ENCODE data around the gene CIB4. TPM values are rescaled to one million over a fixed set of nuclear protein-coding genes. Genes with fewer than 3 reads are reported as not detected.

The CIB4 gene
- polyA plus RNA-seq, 1 donor: 0.48 TPM

DNA sequence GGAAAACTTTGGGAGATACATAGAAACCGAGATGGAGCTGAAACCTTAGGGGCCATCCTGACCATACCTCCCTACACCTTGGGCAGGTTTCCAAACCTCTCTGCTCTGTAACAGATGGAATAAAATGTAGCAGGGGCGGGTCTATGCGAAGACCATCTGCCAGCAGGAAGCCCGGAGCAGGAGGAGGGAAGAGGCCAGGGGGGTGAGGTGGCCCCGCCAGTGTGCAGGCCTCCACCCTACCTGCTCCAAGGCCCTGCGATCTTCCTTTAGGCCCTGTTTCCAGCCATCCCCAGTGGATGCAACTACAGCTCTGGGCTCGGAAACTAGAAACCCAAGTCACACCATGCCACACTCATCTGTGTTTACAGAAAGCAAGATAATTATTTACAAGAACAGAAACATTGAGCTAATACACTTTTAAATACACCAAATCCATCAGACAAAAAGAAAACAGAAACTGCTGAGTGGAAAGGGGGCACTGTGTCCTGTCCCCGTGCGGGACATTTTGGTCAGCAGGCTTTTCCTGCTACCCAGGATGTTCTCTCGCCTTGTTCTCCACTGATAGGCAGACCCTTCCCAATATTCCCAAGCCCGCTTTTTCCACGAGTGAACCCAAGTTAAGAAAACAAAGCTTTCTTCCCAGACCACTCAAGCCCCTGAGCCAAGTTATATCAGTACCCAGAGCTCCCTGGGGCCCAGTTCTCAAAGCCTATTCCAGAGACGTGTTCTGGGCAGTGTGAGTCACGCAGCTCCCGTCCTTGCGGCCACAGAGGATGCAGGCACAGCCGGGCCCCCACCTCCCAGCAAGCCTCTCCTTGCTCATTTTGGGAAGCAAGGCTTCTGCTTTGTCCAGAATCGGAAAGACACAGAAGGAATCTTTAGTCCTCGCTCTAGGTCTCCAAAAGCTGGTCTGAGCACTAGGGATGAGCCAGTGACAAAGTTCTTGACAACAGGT lies 17.3 kb downstream of the CIB4 start:
- no peak for DNase-seq

DNA sequence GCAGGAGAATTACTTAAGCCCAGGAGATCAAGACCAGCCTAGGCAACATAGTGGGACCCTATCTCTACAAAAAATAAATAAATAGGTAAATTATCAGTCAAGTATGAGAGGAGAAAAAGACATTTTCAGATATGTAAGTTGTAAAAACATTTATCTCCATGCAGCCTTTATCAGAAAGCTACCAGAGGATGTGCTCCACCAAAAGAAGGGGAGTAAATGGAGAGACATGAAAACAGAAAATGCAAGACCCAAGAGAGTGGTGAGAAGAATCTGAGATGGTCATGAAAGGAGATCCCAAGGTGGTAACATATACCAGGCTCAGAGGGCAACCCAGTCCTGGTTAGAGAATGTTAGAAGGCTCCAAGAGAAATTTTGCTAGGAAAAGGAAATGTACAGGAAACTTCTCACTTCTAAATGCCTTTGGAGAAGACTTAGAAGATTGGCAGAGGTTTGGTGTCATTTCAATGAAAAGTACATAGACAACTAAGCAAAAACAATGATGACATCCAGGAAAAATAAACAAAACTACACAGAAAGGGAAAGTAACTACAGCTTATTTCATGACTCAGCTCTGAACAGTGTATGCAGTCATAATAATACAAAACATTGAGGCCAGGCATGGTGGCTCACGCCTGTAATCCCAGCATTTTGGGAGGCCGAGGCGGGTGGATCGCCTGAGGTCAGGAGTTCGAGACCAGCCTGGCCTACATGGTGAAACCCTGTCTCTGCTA lies 19.5 kb downstream of the CIB4 start:
- DNase-seq: no peak

DNA sequence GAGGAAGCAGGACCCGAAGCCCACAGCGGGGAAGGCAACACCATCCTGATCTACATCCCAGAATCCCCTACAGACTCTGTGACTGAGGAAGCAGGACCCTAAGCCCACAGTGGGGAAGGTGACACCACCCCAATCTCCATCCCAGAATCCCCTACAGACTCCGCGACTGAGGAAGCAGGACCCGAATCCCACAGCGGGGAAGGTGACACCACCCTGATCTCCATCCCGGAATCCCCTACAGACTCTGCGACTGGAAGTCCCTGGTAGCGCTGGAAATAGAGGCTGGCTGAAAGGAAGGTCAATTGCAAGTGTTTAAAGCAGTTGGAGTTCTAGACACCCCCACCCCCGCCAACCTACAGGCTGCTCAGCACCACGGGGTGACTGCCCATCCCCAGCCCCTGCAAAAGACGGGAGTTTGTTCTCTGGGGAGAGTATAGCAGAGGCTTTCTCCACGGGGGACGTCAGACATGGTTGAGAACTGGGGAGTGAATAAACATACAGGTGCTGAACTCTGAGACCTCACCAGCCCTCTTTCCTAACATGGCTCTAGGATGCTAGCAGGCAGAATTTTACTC lies 21.0 kb downstream of the CIB4 start:
- no peak for DNase-seq

DNA sequence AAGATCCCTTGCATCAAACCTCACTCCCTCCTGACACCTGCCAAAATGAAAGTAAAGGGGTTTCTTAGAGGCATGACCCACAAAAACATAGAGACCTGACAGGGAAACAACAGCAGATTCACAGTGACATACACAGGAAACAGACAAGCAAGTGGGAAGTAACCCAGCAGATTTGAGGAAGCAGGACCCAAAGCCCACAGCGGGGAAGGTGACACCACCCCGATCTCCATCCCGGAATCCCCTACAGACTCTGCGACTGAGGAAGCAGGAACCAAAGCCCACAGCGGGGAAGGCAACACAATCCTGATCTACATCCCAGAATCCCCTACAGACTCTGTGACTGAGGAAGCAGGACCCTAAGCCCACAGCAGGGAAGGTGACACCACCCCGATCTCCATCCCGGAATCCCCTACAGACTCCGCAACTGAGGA lies 21.6 kb downstream of the CIB4 start:
- no peak for DNase-seq

DNA sequence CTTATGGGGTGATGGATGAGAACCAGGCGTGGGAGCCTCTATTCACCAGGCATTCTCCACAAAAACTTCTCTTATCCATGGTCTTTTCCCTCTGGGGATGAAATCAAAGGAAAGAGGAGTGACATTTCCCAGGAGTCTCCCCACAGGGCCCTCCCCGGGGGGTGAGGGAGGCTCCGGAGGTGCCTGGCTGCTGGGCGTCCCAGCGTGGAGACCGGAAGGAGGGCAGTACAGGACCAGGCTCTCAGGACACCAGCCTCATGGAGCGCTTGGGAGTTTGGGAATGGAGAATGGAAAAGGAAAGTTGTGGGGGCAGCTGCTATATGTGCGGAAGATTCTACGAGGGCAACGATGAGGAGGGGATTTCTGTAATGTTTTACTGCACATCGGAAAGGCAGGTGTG lies 22.1 kb downstream of the CIB4 start:
- no peak for DNase-seq

DNA sequence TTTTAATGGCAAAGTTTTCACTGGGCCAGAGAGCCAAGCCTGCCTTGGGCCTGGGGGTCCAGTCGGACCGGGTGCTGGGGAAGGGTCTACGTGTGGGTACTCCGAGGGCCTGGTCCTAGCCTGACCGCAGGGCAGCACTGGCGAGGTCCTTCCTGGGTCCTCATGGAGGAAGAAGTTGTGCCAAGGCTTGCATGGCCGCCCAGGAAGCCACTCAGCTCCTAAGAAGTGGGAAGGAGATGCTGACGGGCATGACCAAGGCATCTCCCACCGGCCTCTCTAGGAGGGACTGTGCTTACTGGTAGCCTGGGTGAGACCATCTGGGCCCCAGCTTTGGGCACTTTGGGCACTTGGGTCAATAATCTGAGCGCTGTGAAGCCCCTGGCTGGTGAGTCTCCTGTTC lies 22.6 kb downstream of the CIB4 start:
- DNase-seq: no peak

DNA sequence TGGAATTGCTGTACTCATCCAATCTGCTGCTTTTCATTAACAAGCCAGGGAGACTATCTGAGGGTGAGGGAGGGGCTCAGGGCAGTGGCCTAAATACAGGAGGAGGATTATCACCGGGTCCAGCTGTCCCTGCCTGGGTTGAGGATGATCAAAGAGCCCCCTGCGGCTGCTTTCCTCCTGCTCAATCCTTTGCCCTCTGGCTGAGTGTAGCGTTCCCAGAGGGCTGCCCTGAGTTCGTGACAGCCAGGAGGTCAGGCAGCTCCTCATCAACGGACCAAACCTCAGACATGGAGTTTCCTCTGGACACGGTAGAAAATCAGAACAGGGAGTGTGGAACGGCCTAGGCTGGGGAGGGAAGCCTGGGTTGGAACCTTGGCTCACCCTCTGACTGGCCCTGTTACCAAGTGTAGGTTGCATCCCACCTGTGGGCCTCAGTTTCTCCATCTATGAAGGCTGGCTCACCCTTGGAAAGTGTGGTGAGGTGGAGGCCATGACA lies 23.5 kb downstream of the CIB4 start:
- DNase-seq: no peak

DNA sequence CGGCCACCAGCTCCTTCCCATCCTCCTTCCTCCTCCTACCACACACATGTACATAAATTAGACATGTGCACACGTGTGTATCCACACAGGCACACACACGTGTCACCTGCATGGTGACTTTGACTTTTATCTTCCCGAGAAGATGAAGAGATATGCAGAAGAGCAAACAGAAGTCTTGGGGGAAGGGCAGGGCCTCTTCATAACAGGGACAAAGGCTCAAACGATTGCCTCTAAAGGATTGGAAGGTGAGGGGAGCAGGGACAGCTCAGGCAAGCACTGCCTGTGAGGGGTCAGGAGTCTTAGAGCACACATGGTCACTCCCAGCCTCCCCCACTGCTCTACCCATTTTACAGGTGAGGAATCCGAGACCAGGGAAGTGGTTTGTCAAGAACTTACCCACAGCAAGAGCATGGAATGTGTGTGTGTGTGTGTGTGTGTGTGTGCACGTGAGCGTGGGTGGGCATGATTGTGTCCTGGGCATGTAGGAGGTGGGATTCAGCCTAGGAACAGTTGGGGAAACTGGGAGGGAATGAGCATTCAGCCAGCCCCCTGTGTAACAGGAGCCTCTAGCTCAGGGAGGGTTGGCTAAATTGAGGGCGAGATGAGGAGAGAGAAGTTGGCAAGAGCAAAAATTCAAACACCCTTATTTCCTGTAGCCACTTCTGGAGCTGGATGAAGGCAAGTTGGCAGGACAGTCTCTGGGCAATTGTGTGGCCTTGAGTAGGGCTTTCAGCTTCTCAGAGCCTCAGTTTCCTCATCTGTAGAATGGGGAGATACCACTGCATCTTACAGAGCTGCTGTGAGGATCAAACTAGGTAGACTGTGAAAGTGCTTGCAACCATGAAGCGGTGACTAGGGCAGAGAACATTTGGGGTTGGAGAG lies 24.2 kb downstream of the CIB4 start:
- DNase-seq: no peak

DNA sequence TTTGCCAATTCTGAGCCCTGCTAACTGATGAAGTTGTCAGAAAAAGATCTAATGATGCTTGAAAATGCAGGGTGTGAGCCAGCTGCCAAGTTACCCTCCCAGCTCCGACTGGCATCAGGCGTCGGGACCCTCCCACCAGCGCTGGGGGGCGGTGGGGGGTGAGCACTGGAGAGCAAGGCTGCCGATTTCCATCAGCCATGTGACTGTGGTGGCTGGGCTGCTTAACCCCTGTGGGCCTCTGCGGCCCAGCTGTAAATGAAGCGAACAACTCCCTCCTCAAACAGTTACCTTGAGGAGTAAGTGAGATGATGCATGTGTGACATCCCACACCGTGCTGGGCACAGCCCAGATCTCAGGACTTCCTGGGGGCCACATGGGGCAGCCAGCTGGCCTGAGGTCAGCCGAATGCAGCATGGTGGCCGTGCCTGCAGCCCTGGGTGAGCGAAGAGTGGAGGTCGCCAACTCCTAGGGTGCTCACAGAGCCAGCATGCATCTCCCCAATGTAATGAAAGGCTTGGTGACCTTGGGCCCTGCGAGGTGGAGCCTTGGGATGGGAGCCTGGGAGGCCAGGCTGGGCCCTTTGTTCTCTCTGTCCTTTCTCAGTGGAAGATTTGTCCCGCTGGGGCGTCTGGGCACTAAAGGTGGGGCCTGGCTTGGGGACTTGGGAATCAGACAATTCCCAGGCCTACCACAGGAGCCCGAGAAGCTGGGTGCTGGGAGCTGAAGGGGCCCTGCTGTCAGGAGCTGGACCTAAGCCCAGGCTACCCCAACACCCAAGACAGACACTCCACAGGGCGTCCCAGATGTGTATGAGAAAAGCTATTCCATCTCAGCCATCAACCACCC lies 25.1 kb downstream of the CIB4 start:
- DNase-seq: no peak

DNA sequence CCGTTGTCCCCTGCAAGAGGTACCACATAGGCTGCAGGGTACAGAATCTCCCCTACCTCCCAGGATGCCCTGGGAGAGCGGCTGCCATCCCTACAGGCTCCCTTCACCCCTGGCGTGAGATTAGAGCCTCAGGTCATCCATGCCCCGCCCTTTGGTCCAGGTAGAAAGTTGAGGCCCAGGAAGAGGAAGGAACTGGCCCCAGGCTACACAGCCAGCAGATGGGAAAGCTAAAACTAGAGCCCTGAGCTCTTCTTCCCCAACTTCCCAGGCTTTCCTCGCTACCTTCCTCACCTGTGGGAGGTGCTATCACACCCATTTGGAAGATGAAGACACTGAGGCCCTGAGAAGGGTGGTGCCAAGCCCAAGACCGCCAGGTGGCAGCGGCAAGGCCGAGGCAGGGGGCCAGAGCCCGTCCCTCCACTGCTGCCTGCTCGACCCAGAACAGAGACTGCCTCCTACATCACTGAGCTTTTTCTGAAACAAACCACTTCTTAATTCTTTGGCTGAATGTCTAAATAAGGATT lies 25.8 kb downstream of the CIB4 start:
- DNase-seq: no peak

DNA sequence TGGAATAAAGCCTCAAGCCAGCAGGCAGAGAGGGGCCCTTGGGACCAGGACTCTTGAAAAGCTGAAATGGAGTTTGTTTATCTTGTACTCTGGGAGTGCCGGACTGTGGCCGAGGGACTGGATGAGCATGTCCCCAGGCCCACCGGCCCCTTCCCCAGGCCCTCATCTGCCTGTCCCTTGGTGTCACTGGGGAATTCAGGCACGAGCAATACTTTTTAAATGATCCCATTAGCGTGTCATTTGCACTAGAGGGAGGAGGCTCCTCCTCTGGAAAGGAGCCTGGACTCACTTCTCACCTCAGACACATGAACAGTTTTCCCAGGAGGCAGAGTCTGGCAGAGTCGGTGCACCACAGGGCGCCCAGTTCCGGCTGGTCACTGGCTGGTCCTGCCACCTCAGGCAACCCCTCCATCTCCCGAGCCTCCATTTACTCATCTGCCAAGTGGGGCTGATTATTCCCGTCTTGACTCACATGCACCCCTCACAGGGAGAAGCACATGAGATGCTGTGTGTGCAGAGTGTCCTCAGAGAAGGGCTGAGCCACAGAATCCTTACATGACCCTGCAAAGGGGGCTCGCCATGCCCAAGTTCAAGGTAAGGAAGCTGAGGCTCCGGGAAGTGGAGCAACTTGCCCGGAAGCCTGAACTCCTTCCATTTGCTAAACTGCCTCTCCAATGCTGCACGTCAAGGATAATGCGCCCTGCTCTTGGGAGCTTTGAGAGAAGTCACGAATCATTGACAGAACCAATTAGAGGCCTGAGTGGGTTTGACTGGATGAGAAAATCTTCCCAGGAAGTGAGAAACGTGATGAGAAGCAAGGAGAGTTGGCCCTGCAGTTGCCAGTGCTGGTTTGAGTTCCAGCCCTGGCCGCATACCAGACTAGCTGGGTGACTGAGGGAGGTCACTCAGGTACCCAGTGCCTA lies 26.7 kb downstream of the CIB4 start:
- peak; percentile 48 for DNase-seq

DNA sequence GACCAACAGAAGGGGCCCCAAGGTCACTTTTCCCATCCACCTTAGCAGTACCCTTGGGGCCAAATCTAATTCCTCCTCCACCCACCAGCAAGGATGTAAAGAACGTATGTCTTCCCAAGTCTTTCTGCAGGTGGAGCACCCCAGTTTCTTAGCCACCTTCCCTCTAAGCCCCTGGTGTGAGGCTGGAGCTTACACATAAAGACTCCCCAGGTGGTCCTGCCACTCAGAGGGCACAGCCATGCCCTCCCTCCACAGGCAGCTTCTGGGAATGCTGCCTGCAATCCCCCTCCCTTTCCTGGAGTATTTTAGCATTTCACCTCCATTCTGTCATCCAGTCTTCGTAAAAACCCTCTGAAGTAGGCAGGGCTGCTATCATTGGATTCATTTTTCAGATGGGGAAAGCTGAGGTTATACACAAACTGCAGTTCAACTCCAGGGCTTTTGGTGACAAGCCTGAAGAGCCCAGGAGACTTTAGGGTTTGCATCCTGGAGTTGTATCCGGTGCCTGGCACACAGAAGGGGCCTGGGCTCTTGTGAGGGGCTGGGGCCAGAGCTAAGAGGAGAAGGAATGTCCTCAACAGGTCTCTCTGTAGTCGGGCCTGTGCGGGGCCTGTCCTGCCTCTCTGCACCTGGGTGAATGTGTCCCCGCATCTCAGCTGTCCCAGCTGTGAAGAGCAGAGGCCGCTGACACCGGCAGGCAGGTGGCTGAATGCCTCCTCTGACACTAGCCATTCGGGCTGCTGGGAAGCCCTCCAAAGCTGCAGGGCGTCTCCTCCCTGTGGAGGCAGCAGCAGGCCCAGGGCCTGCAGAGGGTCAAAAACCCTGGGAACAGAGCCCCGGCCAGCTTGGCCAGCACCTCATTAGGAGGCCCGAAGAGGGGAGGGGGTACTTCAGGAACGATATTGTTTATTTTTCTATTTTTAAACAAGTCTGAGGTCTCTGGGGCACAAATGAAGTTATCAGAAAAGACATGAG lies 27.6 kb downstream of the CIB4 start:
- no peak for DNase-seq

DNA sequence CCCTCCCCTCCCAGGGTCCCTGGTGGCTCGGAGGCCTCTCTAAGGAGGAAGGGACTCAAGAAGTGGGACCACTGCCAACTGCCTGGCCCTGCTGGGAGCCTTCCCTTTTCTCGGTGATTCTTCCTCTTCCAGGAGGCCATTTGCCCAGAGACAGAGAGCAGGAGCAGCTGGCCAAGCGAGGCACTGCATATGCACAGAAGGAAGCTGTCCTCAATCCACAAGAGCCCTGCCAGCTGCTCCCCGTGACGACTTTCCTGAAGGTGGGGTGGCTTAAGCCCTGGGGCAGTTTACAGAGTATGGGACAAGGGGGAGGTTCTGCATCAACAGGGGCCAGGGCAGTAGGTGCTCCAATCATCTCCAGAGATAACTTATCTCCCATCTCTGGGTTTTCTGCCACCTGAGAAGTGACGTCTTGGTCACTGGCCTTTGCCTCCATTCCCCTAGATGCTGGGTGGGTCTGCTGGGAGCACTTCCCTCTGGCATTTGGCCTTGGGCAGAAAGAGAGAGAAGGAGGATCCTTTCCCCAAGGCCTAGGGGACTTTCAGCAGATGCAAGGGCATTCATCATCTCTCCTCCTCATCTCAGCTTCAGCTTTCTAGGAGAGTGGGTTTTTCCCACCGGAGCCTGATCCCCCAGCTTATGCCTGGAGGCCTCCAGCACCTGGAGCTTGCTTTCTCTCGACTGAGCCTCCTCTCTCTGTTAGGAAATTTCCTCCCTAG lies 28.5 kb downstream of the CIB4 start:
- no peak for DNase-seq

DNA sequence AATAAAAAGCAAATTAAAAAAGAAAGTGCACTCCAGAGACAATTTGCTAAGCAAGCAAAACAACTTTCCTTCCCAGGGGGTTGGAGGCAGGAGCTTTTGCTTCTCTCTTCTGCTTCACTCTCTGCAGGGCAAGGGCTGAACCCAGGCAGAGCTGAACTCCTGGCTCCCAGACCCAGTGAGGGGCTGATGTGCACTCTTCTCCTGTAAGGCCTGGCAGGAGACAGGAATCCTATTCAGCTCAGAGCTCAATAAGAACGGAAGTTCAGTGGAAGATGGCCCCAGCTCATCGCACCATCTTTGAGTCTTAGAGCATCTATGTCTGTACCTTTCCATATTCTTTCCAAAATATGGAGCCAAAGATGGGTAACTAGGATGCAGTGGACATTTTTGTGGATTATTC lies 29.1 kb downstream of the CIB4 start:
- DNase-seq: no peak

DNA sequence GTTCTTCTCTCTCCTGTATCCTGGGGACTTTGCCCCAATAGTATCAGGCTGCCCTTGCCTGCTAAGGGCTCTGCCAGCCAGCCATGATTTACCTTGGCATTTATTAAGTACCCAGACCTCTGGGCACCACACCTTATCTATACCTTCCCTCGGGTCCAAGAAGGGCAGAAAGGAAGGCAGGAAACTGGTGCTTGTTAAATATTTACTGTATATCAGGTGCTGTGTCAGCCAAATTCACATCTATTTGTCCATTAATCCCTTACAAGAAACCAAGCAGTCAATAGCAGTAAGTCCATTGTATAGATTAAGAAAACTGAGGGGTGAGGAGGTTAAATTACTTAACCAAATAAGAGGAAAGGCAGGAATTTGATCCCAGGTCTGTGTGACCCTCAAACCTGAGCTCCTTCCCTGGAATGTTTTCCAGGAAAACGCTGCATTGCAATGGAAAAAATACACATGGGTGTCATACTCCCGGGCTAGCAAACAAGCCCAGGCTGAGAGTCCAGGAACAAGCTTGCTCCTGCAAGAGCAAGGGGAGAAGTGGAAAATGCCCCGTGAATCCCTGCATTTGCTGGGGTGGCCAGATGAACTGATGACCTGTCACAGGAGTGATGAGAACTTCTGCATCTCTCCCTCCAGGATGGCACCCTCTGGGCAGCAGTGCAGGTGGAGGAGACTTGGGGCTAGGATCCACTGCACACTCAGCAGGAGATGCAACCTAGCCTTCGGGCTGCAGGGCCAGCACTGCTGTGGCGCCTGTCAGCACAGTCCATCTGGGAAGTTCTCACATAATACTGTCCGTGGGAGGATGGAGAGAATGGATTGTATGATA lies 30.4 kb downstream of the CIB4 start:
- no peak for DNase-seq

DNA sequence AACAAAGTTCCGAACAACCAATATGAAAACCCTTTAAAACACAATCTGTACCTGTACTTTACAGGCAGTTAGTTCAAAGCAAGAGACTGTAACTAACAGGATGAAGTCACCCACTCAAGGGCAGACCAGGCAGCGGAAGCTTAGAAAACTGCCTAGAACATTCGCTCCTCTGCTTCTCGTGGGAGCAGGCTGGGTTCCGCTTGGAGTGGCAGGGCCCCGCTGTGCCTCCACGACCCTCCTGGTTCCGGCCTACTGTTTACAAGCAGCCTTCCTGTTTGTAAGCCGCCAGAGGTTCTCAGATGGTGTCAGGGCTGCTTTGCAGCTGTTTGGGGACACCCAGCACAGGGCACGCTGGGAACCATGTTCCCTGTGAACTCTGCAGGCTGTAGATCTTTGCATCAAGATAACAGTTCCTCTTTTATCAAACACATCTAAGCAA lies 31.3 kb downstream of the CIB4 start:
- peak; percentile 46 for DNase-seq
